Epithelial cell of esophagus (primary cell): ENCODE measurements around the gene MCC.

Source experiments
- DNase-seq: peaks from one replicate; pipeline ENCODE4 v3.0.0; 2010; ENCODE audit warnings: low read depth
- H3K4me3 ChIP-seq: 2 replicates; pipeline ENCODE4 v1.5.1; 2011; ENCODE audit warnings: mild to moderate bottlenecking, low read length, control low read depth
- TF ChIP-seq, protein P1 (sequence below): IDR thresholded peaks from 2 replicates; pipeline ENCODE4 v1.5.1; 2011; ENCODE audit warnings: low read depth, mild to moderate bottlenecking, low read length, control low read depth, inconsistent platforms; ENCODE audit not compliant: insufficient read depth; ENCODE audit errors: missing control alignments

MCC gene

DNA sequence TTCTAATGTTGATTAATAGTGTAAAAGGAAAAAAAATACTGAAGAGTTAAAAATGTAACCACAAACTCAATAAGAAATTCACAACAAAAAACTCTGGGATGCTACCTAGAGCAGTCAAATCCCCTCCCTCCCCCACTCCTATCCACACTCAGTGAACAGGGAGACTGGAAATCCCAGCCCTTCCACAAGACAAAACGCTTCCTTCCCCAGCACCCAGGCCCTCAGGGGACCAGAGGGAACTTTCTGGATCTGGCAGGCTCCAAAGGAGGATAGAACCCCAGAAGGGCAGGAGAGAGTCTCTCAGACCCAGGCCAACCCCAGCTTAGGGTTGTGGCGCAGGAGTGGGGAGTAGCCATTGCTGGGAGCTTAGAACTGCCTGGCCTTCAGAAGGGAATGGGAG is 456.7 kb downstream of the MCC start:
- H3K4me3 ChIP-seq: no peak overlapping the region
- TF ChIP-seq, protein P1, sequence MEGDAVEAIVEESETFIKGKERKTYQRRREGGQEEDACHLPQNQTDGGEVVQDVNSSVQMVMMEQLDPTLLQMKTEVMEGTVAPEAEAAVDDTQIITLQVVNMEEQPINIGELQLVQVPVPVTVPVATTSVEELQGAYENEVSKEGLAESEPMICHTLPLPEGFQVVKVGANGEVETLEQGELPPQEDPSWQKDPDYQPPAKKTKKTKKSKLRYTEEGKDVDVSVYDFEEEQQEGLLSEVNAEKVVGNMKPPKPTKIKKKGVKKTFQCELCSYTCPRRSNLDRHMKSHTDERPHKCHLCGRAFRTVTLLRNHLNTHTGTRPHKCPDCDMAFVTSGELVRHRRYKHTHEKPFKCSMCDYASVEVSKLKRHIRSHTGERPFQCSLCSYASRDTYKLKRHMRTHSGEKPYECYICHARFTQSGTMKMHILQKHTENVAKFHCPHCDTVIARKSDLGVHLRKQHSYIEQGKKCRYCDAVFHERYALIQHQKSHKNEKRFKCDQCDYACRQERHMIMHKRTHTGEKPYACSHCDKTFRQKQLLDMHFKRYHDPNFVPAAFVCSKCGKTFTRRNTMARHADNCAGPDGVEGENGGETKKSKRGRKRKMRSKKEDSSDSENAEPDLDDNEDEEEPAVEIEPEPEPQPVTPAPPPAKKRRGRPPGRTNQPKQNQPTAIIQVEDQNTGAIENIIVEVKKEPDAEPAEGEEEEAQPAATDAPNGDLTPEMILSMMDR: no peak
- no peak for DNase-seq

DNA sequence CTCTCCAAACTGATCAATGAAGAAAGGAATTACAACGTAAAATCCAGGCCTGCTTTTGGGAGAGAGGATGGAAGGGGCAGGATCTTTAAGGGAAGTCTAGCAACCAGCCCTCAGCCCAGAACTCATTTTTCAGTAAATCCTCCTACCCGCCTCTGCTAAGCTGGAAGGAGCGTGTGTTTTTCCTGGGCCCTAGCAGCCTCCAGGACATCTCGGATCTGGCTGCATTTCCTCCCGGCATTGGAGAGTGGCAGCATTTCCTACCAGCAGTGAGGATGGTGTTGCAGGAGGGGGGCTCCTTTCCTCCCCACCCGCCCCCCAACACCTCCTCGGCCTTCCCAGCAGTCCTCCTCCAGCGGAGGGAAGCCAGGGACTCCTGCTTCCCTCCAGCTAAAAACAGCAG is 457.1 kb downstream of the MCC start:
- DNase-seq: no peak
- TF ChIP-seq, protein P1: no peak

DNA sequence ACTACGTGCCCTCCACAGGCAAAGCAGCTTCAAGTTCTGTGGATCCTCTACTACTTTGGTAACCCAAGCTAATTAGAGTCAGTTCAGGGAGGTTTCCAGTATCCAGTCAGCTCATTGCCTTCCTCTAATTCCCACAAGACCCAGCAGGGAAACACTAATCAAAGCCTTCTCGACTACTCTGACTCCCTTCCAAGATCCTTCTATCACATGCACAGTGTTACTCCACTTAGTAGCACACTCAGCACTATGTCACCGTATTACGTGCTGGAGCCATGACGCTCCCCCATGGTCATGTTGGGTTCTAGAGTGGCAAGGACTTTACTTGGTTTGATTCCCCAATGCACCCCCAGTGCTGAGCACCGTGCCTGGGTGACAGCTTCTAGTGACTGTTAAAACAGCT is 458.6 kb downstream of the MCC start:
- TF ChIP-seq, protein P1: no peak
- H3K4me3 ChIP-seq: no peak overlapping the region
- no peak for DNase-seq

More for the DNA sequence above, 457.1 kb downstream of the MCC start:
- H3K4me3 ChIP-seq: no peak overlapping the region

DNA sequence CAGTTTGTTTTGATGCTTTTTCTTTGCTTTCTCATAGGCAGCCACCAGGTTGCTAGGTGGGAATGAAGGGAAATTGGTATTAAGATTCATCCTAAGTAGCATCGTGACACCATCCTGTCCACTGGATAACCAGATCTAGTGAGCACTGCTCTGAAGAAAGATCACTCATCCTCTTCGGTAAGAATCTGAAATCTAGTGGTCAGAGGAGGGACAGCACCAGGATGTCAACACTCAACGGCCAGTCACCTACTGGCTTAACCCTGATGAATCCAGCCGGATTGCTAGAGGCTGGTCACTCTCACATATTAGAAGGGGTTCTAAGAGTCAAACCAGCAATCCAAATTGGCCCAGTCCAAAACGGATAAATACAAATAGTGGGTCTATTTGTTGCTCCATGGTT is 460.8 kb downstream of the MCC start:
- no peak overlapping the region for H3K4me3 ChIP-seq
- no peak for DNase-seq
- TF ChIP-seq, protein P1: no peak

DNA sequence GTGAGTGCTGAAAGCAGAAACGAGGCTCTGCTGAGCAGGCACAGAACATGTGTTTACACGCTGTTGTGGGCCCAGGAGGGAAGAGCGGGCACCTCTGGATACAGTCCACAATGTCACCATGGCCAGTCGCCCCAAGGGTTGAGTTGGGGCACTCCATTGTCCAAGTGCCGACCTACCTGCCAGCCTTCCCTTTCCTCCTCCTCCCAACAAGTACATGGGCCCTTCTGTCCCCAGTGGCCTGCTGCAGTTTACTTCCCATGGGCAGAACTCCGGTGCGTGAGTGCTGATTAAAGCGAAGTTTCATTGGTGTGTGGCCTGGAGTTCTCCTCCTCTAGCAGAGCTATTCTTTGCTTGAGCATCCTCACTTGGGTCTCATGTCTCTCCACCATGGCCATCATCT is 461.2 kb downstream of the MCC start:
- H3K4me3 ChIP-seq: no peak overlapping the region
- DNase-seq: no peak
- TF ChIP-seq, protein P1: no peak

DNA sequence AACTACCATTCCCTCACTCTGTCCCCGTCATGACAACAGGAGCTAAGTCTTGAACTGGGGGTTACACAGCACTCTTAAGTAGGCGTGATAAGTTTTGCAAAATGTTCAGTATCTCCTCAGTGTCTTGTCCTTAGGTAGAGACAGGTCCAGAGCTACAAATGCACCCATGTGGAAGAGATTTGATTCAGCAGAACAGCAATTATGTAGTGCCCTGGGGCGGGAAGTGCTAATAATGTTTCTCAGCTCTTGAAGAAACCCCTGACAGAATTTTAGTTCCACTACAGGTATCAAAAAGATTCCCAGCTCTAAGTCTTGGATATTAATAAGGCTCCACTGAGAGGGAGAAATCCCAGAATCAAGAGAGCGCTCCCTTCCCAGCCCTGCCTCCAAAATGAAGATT is 462.0 kb downstream of the MCC start:
- no peak for DNase-seq
- TF ChIP-seq, protein P1: no peak

DNA sequence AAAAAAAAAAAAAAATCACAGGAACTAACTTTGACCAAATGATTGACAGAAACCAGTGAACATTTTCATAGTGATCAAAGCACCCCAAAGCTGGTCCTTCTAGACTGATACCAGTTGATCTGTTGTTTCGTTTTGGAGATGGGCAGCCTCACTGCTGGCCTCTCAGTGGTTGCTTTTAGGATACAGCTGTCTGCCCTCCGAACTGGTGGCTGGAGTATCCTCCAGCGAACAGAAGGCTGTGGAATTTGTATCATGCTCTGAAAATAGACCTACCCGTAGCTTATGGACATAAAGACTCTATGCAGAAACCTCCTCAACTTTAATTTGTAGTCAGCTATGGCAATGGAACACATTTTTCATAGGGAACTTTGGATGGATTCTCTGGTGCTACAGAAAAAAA is 462.7 kb downstream of the MCC start:
- TF ChIP-seq, protein P1: no peak
- no peak overlapping the region for H3K4me3 ChIP-seq
- DNase-seq: no peak

More for the DNA sequence above, 462.0 kb downstream of the MCC start:
- H3K4me3 ChIP-seq: no peak overlapping the region
